ENCODE results near the gene EIF4H. TPM values are rescaled to one million over a fixed set of nuclear protein-coding genes. Genes with fewer than 3 reads are reported as not detected.

Gene EIF4H
- 293 to 335 TPM (median 298 TPM) in 5 replicates for total RNA-seq (2022; extraction: Qiagen RNA extraction)

GRCh38 chr7:74173866-74174605 is at the start of gene EIF4H:
TSS of gene EIF4H (plus strand) at chr7:74174356. CDS start at chr7:74174384, 28 bp downstream.

Other genes starting within 250 kb of the EIF4H start
- 0.12 to 0.16 TPM (median 0.14 TPM) in 4 of 5 replicates, not detected in the other for gene ELN, start 146.2 kb upstream of the EIF4H start, total RNA-seq (2022; extraction: Qiagen RNA extraction)
- gene LIMK1, start 90.6 kb upstream of the EIF4H start, total RNA-seq (2022; extraction: Qiagen RNA extraction) = 30.4 to 35.4 TPM (median 31.9 TPM) in 5 replicates
- 0.77 to 1.5 TPM (median 0.88 TPM) in 5 replicates for gene LAT2, start 35.6 kb downstream of the EIF4H start, total RNA-seq (2022; extraction: Qiagen RNA extraction)
- 51.6 to 65.5 TPM (median 54.6 TPM) in 5 replicates for gene RFC2, start 80.0 kb downstream of the EIF4H start, total RNA-seq (2022; extraction: Qiagen RNA extraction)
- gene CLIP2, start 115.1 kb downstream of the EIF4H start, total RNA-seq (2022; extraction: Qiagen RNA extraction) = 11.8 to 14.9 TPM (median 13.7 TPM) in 5 replicates

Measured in A549 treated with AZD2906 at 1 μM for 4 hours (cell line).